SKM-1 treated with dmso at 0.1 percent for 144 hours (cell line): ENCODE data around the gene TICRR.
"Not testable (repeated sequence)": the region's sequence is repeated elsewhere in the genome, so short reads cannot be mapped to it uniquely, and the experiment has no call there.

ENCODE experiments used
- DNase-seq: peaks from one replicate; lab custom pipeline; 2025; ENCODE audit not compliant: unreplicated experiment; lab: John Stamatoyannopoulos, UW

Gene TICRR

GRCh38 chr15:89559769-89560264 lies 15.5 kb upstream of the TICRR start:
- DNase-seq = no peak

DNA sequence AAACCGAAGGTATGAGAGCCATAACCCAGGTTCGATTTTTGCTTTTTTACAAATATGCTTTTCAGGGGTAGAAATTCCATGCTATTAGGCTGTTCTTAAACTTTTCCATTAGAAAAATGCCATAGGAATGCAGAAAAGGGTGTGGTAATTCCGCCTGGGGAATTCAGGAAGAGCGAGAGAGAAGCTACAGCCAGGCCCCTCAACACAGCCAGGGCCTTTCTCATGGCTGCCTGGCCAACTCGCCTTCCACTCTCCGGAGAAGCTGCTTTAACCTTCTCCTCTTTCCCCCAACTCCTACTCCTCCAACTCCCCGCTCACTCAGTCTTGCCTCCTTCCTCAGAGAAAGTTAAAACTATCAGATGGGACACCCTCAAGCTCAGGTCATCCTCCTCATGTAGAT lies 9.1 kb upstream of the TICRR start:
- no peak for DNase-seq

DNA sequence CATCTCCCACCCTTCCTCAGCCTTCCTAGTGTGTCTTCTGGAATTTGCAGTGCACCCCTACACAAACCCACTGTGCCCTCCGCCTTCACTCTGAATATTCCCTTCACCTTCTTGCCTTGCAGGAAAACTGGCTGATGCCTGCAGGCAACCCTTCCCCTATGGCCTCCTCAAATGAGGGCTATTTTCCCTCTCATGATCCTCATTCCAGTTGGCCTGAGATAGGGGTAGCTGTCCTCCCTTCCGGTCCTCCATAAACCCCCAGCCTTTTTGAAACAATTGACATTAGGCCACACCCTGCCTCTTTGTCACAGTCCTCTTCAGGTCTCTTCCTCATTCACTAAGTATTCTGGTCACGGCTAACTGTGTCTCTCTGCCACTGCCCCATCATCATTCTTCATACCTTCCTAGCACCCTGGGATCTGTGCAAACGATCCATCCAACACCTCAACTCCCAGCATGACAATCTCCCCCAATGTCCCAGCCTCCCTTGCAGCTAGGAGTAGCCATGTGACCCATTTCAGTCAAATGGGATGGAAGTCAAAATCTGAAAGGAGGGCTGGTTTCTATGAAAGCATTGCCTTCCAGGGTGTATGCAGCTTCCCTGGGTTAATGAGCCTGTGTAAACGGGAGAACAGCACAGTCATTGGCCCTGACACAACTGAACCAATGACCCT lies 8.5 kb upstream of the TICRR start:
- DNase-seq = no peak

DNA sequence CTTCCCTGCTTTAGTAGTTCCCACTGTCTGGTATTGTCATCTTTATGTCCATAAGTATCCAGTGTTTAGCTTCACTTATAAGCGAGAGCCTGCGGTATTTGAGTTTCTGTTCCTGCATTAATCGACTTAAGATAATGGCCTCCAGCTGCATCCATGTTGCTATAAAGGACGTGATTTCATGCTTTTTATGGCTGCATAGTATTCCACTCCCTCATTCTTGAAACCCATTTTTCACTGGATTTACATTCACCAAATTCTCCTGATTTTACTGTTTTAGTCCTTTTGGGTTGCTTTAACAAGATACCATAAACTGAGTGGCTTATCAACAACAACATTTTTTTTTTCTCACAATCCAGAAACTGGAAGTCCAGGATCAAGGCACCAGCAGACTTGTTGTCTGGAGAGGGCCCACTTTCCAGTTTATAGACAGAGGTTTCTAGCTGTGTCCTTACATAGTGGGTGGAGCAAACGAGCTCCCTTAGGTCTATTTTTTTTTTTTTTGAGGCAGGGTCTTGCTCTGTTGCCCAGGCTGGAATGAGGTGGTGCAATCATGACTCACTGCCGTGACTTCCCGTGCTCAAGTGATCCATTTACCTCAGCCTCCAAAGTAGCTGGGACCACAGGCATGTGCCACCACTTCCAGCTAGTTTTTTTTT lies 6.1 kb upstream of the TICRR start:
- DNase-seq = no peak

DNA sequence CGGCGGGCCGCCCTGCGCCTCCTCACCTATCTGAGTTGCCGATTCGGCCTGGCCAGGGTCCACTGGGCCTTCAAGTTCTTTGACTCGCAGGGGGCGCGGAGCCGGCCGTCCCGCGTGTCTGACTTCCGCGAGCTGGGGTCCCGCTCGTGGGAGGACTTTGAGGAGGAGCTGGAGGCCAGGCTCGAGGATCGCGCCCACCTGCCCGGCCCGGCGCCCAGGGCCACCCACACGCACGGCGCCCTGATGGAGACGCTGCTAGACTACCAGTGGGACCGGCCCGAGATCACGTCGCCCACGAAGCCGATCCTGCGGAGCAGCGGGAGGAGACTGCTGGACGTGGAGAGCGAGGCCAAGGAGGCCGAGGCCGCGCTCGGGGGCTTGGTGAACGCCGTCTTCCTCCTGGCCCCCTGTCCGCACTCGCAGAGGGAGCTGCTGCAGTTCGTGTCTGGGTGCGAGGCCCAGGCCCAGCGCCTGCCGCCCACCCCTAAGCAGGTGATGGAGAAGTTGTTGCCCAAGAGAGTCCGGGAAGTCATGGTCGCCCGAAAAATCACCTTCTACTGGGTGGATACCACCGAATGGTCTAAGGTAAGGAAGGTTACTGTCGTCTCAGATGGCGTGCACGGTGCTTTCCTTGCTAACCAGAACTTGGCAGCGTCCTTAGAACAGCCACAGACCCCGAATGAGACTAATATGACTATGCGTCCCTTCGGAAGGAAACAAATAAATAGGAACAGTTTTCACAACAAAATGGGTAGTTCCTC lies 567 bp downstream of the TICRR start:
- no peak for DNase-seq

GRCh38 chr15:89576417-89576773 lies 1.1 kb downstream of the TICRR start:
- no peak for DNase-seq

GRCh38 chr15:89577776-89578115 lies 2.5 kb downstream of the TICRR start:
- DNase-seq = no peak

- no peak for DNase-seq
Observed at GRCh38 chr15:89578146-89578545, 2.9 kb downstream of the TICRR start.

GRCh38 chr15:89580747-89581146 lies 5.5 kb downstream of the TICRR start:
- DNase-seq = not testable (repeated sequence)

GRCh38 chr15:89586651-89587050 lies 11.4 kb downstream of the TICRR start:
- no peak for DNase-seq

DNA sequence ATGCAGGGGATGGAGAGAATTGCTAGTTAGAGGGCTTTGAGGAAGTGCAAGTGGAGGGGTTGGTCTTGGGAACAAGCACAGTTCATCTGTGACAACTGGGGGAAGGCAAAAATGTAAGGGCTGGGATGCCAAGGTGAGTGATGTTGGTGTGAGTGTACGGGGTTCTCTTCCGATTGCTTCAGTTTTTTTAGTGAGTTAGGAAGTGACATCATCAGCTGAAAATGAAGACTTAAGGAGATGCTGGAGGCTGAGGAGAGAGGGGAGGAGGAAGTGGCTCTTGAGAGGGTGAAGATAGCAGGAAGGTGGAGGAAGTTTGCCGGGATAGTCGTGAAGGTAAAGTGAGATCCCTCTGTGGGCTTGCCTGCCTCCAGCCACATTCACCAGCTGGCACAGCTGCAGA lies 12.7 kb downstream of the TICRR start:
- DNase-seq = no peak

DNA sequence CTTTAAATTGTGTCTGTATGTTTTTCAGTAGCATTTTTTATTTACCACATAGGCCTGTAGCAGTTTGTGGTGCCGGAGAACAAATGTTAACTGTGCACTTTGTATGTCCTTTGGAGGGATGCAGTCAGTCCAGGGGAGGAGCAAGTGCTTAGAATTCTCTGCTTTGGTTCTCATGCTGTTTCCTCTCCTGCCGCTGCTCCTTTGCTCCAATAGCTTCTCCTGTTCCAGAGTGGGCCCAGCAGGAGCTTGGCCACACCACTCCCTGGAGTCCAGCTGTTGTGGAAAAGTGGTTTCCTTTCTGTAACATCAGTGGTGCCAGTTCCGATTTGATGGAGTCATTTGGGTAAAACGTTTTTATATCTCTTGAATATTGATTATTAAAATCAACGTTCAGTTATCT lies 16.6 kb downstream of the TICRR start:
- no peak for DNase-seq

GRCh38 chr15:89593018-89593417 lies 17.7 kb downstream of the TICRR start:
- no peak for DNase-seq

- no peak for DNase-seq
Observed at GRCh38 chr15:89599021-89599420, 23.8 kb downstream of the TICRR start.

GRCh38 chr15:89611317-89611716 lies 36.0 kb downstream of the TICRR start:
- no peak for DNase-seq

GRCh38 chr15:89613031-89613430 lies 37.8 kb downstream of the TICRR start:
- DNase-seq = no peak

- no peak for DNase-seq
Observed at GRCh38 chr15:89614164-89614563, 38.9 kb downstream of the TICRR start.

GRCh38 chr15:89615135-89615534 lies 39.9 kb downstream of the TICRR start:
- DNase-seq = no peak

DNA sequence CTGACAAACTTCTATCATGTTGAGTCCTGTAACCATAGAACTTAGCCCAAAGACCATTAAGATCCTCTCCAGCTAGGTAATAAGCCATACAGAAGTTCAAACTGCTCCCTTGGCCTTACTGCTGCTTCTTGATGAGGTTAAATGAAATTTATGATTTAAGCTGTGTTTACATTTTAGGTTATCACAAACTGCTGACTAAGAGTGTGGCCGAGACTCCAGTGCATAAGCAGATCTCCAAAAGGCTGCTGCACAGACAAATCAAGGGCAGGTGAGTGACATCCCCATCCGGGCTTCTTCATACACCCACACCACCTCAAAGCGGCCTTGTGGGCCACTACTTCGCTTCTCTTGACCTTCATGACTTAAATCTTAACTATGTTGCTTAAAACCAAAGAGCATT lies 41.0 kb downstream of the TICRR start:
- no peak for DNase-seq

DNA sequence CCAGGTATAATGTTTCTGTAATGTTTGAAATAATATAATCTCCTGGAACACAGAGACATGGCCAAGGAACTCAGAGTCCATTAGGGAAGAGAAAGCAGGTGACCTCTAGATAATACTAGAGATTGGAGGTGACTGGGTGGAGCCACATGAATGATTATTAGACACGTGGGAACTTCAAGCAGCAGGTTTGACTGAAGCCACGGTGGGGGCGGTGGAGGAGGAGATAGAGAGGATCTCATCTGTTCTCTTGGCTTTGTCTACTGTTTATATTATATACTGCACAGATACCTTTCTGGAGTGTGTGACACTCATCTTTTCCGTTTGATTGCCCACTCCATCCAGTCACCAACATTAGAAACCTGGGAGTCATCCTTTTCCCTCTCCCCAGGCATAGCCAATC lies 46.3 kb downstream of the TICRR start:
- DNase-seq = no peak

DNA sequence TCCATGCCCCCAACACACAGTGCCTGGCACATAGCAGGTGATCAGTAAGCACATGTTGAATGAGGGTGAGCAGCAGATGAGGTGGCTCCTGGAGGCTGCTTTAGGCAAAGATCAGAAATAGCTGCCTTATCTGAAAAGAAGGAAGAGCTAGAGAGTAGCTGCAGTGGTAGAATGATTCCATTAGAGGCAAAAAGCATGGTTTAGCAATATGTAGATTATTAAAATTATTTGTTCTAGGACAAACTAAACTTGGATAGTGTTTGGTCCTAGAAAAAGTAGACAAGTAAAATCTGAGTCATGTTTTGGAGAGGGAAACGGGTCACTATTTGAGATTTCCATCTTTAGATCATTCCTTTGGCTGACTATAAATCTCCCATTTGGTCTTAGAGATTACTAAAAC lies 47.9 kb downstream of the TICRR start:
- DNase-seq = no peak

DNA sequence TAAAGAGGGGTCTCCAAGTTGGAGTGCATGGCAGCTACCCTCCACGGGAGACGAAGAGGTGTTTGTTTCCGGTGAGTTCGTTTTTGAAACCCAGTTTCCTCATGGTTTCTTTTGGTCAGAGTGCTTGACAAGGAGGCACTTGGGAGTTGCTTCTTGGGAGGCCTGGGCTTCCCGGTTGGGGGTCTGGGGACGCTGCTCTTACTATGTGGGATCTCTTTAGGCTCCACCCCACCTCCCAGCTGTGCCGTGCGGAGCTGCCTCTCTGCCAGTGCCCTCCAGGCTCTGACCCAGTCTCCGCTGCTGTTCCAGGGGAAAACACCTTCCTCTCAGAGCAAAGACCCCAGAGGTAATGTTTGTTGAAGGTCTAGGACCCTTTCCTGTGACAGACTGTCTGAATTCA lies 50.4 kb downstream of the TICRR start:
- DNase-seq = no peak
